H1 (cell line): ENCODE data around the gene CABP5. TPM values are rescaled to one million over a fixed set of nuclear protein-coding genes. Genes with fewer than 3 reads are reported as not detected.

ENCODE experiments used
- CTCF ChIA-PET: fragments of 300-600 bp; sonication (Branson Sonifier 250); formaldehyde crosslinking; loops from one replicate; lab custom pipeline; 2021; ENCODE audit not compliant: partially characterized antibody; lab: Charles Lee
- POLR2A ChIA-PET: fragments of 300-600 bp; sonication (Branson Sonifier 250); formaldehyde crosslinking; loops from one replicate; lab custom pipeline; 2021; ENCODE audit warnings: inconsistent platforms; ENCODE audit not compliant: partially characterized antibody; lab: Charles Lee
- DNase-seq, 2 experiments: peaks; one replicate each; pipeline versions ENCODE4 v3.0.0 to v3.0.0-alpha.2; 2010 to 2022; ENCODE audit warnings: low spot score in 2 of 2, low read depth in 1 of 2, mixed read lengths in 1 of 2
- FAIRE-seq: peaks from 2 replicates; lab custom pipeline; 2011; peaks lifted over from hg19 to GRCh38; lab: Jason Lieb, UNC
- H2AFZ ChIP-seq: 2 replicates; pipeline ENCODE4 v1.8.1; 2012; ENCODE audit warnings: low read length, inconsistent platforms
- H2AK5ac ChIP-seq: 2 replicates; pipeline ENCODE4 v1.6.1; 2013; ENCODE audit warnings: low read depth, low read length
- H2BK120ac ChIP-seq: replicated peaks from 2 replicates; pipeline ENCODE3; 2013; ENCODE audit warnings: low read depth, low read length, inconsistent platforms
- H2BK12ac ChIP-seq: 2 replicates; pipeline ENCODE4 v1.6.1; 2013; ENCODE audit warnings: low read depth, low read length
- H2BK15ac ChIP-seq: 2 replicates; pipeline ENCODE4 v1.6.1; 2013; ENCODE audit warnings: low read length
- H2BK20ac ChIP-seq: 2 replicates; pipeline ENCODE4 v1.6.1; 2013; ENCODE audit warnings: low read length
- H2BK5ac ChIP-seq: 2 replicates; pipeline ENCODE4 v1.6.1; 2013; ENCODE audit warnings: low read depth, low read length
- H3K14ac ChIP-seq: 2 replicates; pipeline ENCODE4 v1.6.1; 2013; ENCODE audit warnings: inconsistent platforms; ENCODE audit not compliant: insufficient read length
- H3K18ac ChIP-seq: 2 replicates; pipeline ENCODE4 v1.6.1; 2013; ENCODE audit warnings: low read length; ENCODE audit errors: extremely low read depth
- H3K23ac ChIP-seq: 2 replicates; pipeline ENCODE4 v1.6.1; 2013; ENCODE audit warnings: inconsistent platforms; ENCODE audit not compliant: insufficient read length
- H3K23me2 ChIP-seq: 2 replicates; pipeline ENCODE4 v1.6.1; 2013; ENCODE audit warnings: low read depth, low read length
- H3K27ac ChIP-seq: 2 replicates; pipeline ENCODE4 v1.6.1; 2011; ENCODE audit warnings: low read depth, low read length, inconsistent platforms
- H3K27me3 ChIP-seq, 4 experiments: replicated peaks in 1 of 4; 1 replicate in 1 of 4; 2 replicates in 3 of 4; pipeline versions ENCODE4 v1.6.1 to v1.8.1; 2011 to 2013; ENCODE audit warnings: low read length in 3 of 4, mild to moderate bottlenecking in 3 of 4, inconsistent platforms in 2 of 4, mixed read lengths in 2 of 4, moderate library complexity in 1 of 4; ENCODE audit not compliant: control insufficient read depth in 3 of 4, insufficient read depth in 3 of 4; ENCODE audit errors: extremely low read depth in 1 of 4
- H3K36me3 ChIP-seq, 4 experiments: 2 replicates each; pipeline versions ENCODE4 v1.6.1 to v1.8.1; 2011 to 2013; ENCODE audit warnings: mild to moderate bottlenecking in 4 of 4, low read length in 3 of 4, moderate library complexity in 2 of 4, control low read depth in 1 of 4, inconsistent platforms in 1 of 4; ENCODE audit not compliant: insufficient read depth in 4 of 4, control insufficient read depth in 2 of 4
- H3K4ac ChIP-seq: replicated peaks from 2 replicates; pipeline ENCODE3; 2013; ENCODE audit warnings: low read length, low read depth, mixed read lengths, inconsistent platforms; ENCODE audit not compliant: insufficient read length
- H3K4me1 ChIP-seq, 4 experiments: replicated peaks in 1 of 4; 1 replicate in 1 of 4; 2 replicates in 3 of 4; pipeline versions ENCODE4 v1.6.1 to v1.8.1; 2011 to 2013; ENCODE audit warnings: low read length in 3 of 4, inconsistent platforms in 2 of 4, mixed read lengths in 1 of 4; ENCODE audit not compliant: insufficient read depth in 4 of 4, control insufficient read depth in 3 of 4
- H3K4me2 ChIP-seq, 2 experiments: 2 replicates each; pipeline versions ENCODE4 v1.6.1 to v1.8.1; 2011 to 2013; ENCODE audit warnings: low read depth in 2 of 2, low read length in 2 of 2, control low read depth in 1 of 2, inconsistent platforms in 1 of 2, mild to moderate bottlenecking in 1 of 2; ENCODE audit not compliant: insufficient read depth in 1 of 2
- H3K4me3 ChIP-seq, 4 experiments: fragments of 200-600, 300-600 bp in 1 of 4; sonication (generic), shearing (Covaris generic), sonication (Bioruptor Twin) in 1 of 4; 2 replicates each; pipeline versions ENCODE4 v1.5.1 to v1.8.1; 2011 to 2016; ENCODE audit warnings: low read length in 4 of 4, low read depth in 3 of 4, control low read depth in 2 of 4, inconsistent platforms in 2 of 4, mild to moderate bottlenecking in 2 of 4, mixed read lengths in 1 of 4, moderate library complexity in 1 of 4; ENCODE audit not compliant: insufficient read depth in 2 of 4; ENCODE audit errors: extremely low read depth in 1 of 4
- H3K56ac ChIP-seq: replicated peaks from 2 replicates; pipeline ENCODE3; 2013; ENCODE audit warnings: low read depth, mild to moderate bottlenecking, mixed read lengths, low read length, inconsistent platforms; ENCODE audit not compliant: insufficient read length
- H3K79me1 ChIP-seq: 2 replicates; pipeline ENCODE4 v1.6.1; 2013; ENCODE audit warnings: low read depth, low read length, control low read depth
- H3K79me2 ChIP-seq, 2 experiments: 2 replicates each; pipeline versions ENCODE4 v1.6.1 to v1.8.1; 2012 to 2013; ENCODE audit warnings: low read length in 2 of 2, mild to moderate bottlenecking in 2 of 2, inconsistent platforms in 1 of 2; ENCODE audit not compliant: insufficient read depth in 2 of 2, control insufficient read depth in 1 of 2
- H3K9ac ChIP-seq, 4 experiments: replicated peaks in 1 of 4; 1 replicate in 1 of 4; 2 replicates in 3 of 4; pipeline versions ENCODE4 v1.6.1 to v1.8.1; 2011 to 2013; ENCODE audit warnings: low read depth in 3 of 4, low read length in 3 of 4, control low read depth in 2 of 4, mild to moderate bottlenecking in 2 of 4, moderate library complexity in 2 of 4, inconsistent platforms in 1 of 4; ENCODE audit errors: extremely low read depth in 1 of 4
- H3K9me3 ChIP-seq, 2 experiments: 2 replicates each; pipeline versions ENCODE4 v1.6.1 to v1.8.1; 2012 to 2013; ENCODE audit warnings: mild to moderate bottlenecking in 2 of 2, moderate library complexity in 2 of 2, control low read depth in 1 of 2, inconsistent platforms in 1 of 2, low read depth in 1 of 2, low read length in 1 of 2, mixed read lengths in 1 of 2; ENCODE audit not compliant: insufficient read depth in 2 of 2
- H4K20me1 ChIP-seq, 2 experiments: replicated peaks in 1 of 2; 2 replicates each; pipeline versions ENCODE3 to v1.8.1; 2011 to 2013; ENCODE audit warnings: inconsistent platforms in 2 of 2, low read length in 2 of 2, mild to moderate bottlenecking in 1 of 2; ENCODE audit not compliant: insufficient read depth in 2 of 2, control insufficient read depth in 1 of 2
- H4K5ac ChIP-seq: 2 replicates; pipeline ENCODE4 v1.6.1; 2013; ENCODE audit warnings: low read length, low read depth, mixed read lengths, inconsistent platforms; ENCODE audit not compliant: insufficient read length
- H4K8ac ChIP-seq: 2 replicates; pipeline ENCODE4 v1.8.0; 2013; ENCODE audit warnings: mild to moderate bottlenecking, moderate library complexity, low read length, inconsistent platforms; ENCODE audit not compliant: insufficient read depth; ENCODE audit errors: extremely low read depth
- H4K91ac ChIP-seq: replicated peaks from 2 replicates; pipeline ENCODE3; 2013; ENCODE audit warnings: low read length, mixed read lengths, inconsistent platforms; ENCODE audit not compliant: insufficient read length
- ASH2L ChIP-seq: fragments of 200-600, 300-600 bp; sonication (generic); IDR thresholded peaks from one replicate; pipeline ENCODE4 v1.7.1; 2017; ENCODE audit warnings: low read length
- ATF2 ChIP-seq: IDR thresholded peaks from 2 replicates; pipeline ENCODE4 v1.6.1; 2012; ENCODE audit warnings: low read length, inconsistent platforms
- CTCF ChIP-seq, 3 experiments: IDR thresholded peaks; 1 replicate in 2 of 3; 2 replicates in 1 of 3; pipeline versions ENCODE4 v1.5.1 to v1.6.1; 2011; ENCODE audit warnings: low read length in 3 of 3, mild to moderate bottlenecking in 3 of 3, inconsistent platforms in 2 of 3, low read depth in 1 of 3, moderate library complexity in 1 of 3; ENCODE audit not compliant: insufficient read depth in 1 of 3; ENCODE audit errors: control extremely low read depth in 1 of 3
- HDAC6 ChIP-seq: IDR thresholded peaks from one replicate; pipeline ENCODE4 v1.7.1; 2012; ENCODE audit warnings: low read depth, mild to moderate bottlenecking, inconsistent platforms, low read length, moderate library complexity
- JUN ChIP-seq: IDR thresholded peaks from 2 replicates; pipeline ENCODE4 v1.6.1; 2011; ENCODE audit warnings: low read depth, mild to moderate bottlenecking, improper control_type of control experiment, low read length
- JUND ChIP-seq: IDR thresholded peaks from 2 replicates; pipeline ENCODE4 v1.6.1; 2011; ENCODE audit warnings: mild to moderate bottlenecking, improper control_type of control experiment, low read length
- MAX ChIP-seq: IDR thresholded peaks from 2 replicates; pipeline ENCODE4 v1.6.1; 2012; ENCODE audit warnings: inconsistent platforms
- SRF ChIP-seq: IDR thresholded peaks from 2 replicates; pipeline ENCODE4 v1.6.1; 2011; ENCODE audit warnings: mild to moderate bottlenecking, low read depth, low read length, moderate library complexity
- TEAD4 ChIP-seq: IDR thresholded peaks from 2 replicates; pipeline ENCODE4 v1.6.1; 2012; ENCODE audit warnings: low read depth, low read length, inconsistent platforms, mixed read lengths
- WGBS, 2 experiments: shearing (Covaris generic) in 1 of 2; methylation state at CpG; one replicate each; pipeline versions ENCODE4 v1.1.6 to v1.1.7; 2013 to 2015; ENCODE audit warnings: low lambda C conversion rate in 2 of 2, mixed read lengths in 2 of 2, inconsistent platforms in 1 of 2, low coverage in 1 of 2, missing lambda C conversion rate in 1 of 2; ENCODE audit not compliant: insufficient replicate concordance in 2 of 2, insufficient coverage in 1 of 2, insufficient read length in 1 of 2; ENCODE audit errors: extremely low coverage in 1 of 2, missing lambda C conversion rate in 1 of 2; 5-methylcytosine and 5-hydroxymethylcytosine counted together
- polyA plus RNA-seq, 7 experiments: library from polyadenylated mRNA; depleted of rRNA in 3 of 7; stranded (reverse) in 5 of 7; unstranded in 2 of 7; fragments of >200 nt in 5 of 7; fragments of 200-250 nt in 2 of 7; gene quantifications; 1 replicate in 5 of 7; 2 replicates in 1 of 7; 4 replicates in 1 of 7; pipeline versions ENCODE4 v1.2.1 to v1.2.3, GENCODE V29; 2011 to 2013; ENCODE audit warnings: missing spikeins in 2 of 7, mixed read lengths in 2 of 7
- total RNA-seq: library from RNA; stranded (reverse); fragmentation: NEBNext Ultra II Directional; extraction: Animal tissue kit (Norgen Biotek cat#: 25700); gene quantifications from 2 replicates; pipeline ENCODE4 v1.2.1, GENCODE V29; 2021

The CABP5 gene
- total and polyA plus RNA-seq, 2 of the 8 experiments (the other 6 are each of a cell fraction or from before 2014, with no cell fraction given): not detected

- Histone ChIP-seq H2BK12ac (no peak overlapping the region), H2BK15ac (no peak overlapping the region), H3K79me2 (no peaks in the 10 kb centered on the region), H3K18ac (no peak overlapping the region), H3K14ac (no peak overlapping the region), H3K23ac (no peak overlapping the region), H3K27me3 (no peaks in the 10 kb centered on the region), H2AK5ac (no peak overlapping the region), H4K20me1 (no peaks in the 10 kb centered on the region), H4K5ac (no peak overlapping the region), H3K23me2 (no peaks in the 10 kb centered on the region), H2BK20ac (no peak overlapping the region), H3K9me3 (no peaks in the 10 kb centered on the region), H2BK5ac (peak overlapping the region; percentile 36; the same call in 1 of the 2 replicates), H3K36me3 (no peaks in the 10 kb centered on the region), H2AFZ (no peak overlapping the region), H3K4me3 (peak overlapping the region in 1 of 4 experiments; percentile 0; a peak in 1 of 8 replicates), H3K4ac (no peak overlapping the region), H2BK120ac (no peak overlapping the region), H3K4me1 (peaks cover 4 to 16% (median 7%) of the 10 kb centered on the region in 4 experiments; a peak in 6 of 7 replicates), H3K56ac (no peak overlapping the region), H3K4me2 (no peak overlapping the region), H4K91ac (no peak overlapping the region), H3K79me1 (no peaks in the 10 kb centered on the region), H3K9ac (no peak overlapping the region), H4K8ac (no peak overlapping the region), H3K27ac (peak overlapping the region; percentile 66; the same call in 1 of the 2 replicates)
- CTCF ChIA-PET: interaction anchor here (0.7 kb wide), 1 partner anchor 91 kb away, joined by 4 read pairs; no protein-coding TSS in a partner anchor
- WGBS, 2 experiments: 72% methylated on average over 2 of the region's 2 CpGs; no CpG with 5 or more reads in 1 of the 2 experiments
- TF ChIP-seq JUND: peak; percentile 94
- no peak for TF ChIP-seq CTCF (IDR thresholded peaks at IDR 0.05; ENCODE audit: control extremely low read depth in 1 of 3, insufficient read depth in 1 of 3, low read depth in 1 of 3, low read length in 3 of 3)
- TF ChIP-seq ASH2L: peak; percentile 13
- 0 out of 2 replicates have a peak, but pooled peaks have one; percentile 33 for TF ChIP-seq TEAD4
- TF ChIP-seq HDAC6: no peak
- TF ChIP-seq SRF: no peak
- TF ChIP-seq JUN: peak; percentile 74; the same call in 1 of the 2 replicates
- 0 out of 2 replicates have a peak, but pooled peaks have one; percentile 65 for TF ChIP-seq ATF2
- peak; percentile 43; the same call in 1 of the 2 replicates for TF ChIP-seq MAX
- POLR2A ChIA-PET: no interaction called here
- peak in 1 of 2 experiments; percentile 23 for DNase-seq
- peak; percentile 52 for FAIRE-seq
These were observed 20.6 kb upstream of the CABP5 start for GRCh38 chr19:48064509-48064908.
